Measurements from ENCODE around the gene RCL1. TPM values are rescaled to one million over a fixed set of nuclear protein-coding genes. Genes with fewer than 3 reads are reported as not detected.

The RCL1 gene
- polyA plus RNA-seq, 3 donors = 2.2 to 3.0 (median 3.0) TPM

- H2AFZ ChIP-seq (ENCODE audit: insufficient read depth, low read depth, low read length, poor library complexity, severe bottlenecking) = no peak overlapping the region
- Mint-ChIP-seq H3K36me3 (peaks cover 28 to 33% of the 10 kb centered on the region in 2 donors), H3K27ac (no peak overlapping the region), H3K9me3 (no peaks in the 10 kb centered on the region), H3K27me3 (ENCODE audit: low read depth in 3 of 3) (peaks cover 0 to 1% (median 0%) of the 10 kb centered on the region in 3 donors), H3K4me3 (no peak overlapping the region), H3K4me1 (no peaks in the 10 kb centered on the region)
- no peaks in the 10 kb centered on the region for H3K79me2 ChIP-seq (ENCODE audit: insufficient read depth, low read length)
- H3K27me3 ChIP-seq (ENCODE audit: control insufficient read depth in 2 of 2, insufficient read depth in 2 of 2, low read length in 2 of 2) = no peaks in the 10 kb centered on the region
- no peak overlapping the region for H3K4me3 ChIP-seq (replicated peaks in 1 of 3; ENCODE audit: low read depth in 2 of 3, low read length in 3 of 3)
- 86% methylated on average over 7 of the region's 9 CpGs for WGBS (ENCODE audit: insufficient coverage)
- no peak for DNase-seq
- no peaks in the 10 kb centered on the region for H3K4me1 ChIP-seq (ENCODE audit: control insufficient read depth in 1 of 2, insufficient read depth in 2 of 2, low read length in 2 of 2)
- intact Hi-C loops (cut with micrococcal nuclease) = no loop called here
- H3K27ac ChIP-seq (ENCODE audit: low read depth in 1 of 2, low read length in 2 of 2) = no peak overlapping the region
- H3K9ac ChIP-seq (ENCODE audit: insufficient read depth, low read length, poor library complexity, severe bottlenecking) = no peak overlapping the region
- no peaks in the 10 kb centered on the region for H3K9me3 ChIP-seq (replicated peaks in 1 of 2; ENCODE audit: control insufficient read depth in 1 of 2, insufficient read depth in 1 of 2, low read length in 2 of 2)
- H3K4me2 ChIP-seq (replicated peaks; ENCODE audit: extremely low read depth, low read length, poor library complexity, severe bottlenecking) = no peak overlapping the region
- TF ChIP-seq, protein P1, sequence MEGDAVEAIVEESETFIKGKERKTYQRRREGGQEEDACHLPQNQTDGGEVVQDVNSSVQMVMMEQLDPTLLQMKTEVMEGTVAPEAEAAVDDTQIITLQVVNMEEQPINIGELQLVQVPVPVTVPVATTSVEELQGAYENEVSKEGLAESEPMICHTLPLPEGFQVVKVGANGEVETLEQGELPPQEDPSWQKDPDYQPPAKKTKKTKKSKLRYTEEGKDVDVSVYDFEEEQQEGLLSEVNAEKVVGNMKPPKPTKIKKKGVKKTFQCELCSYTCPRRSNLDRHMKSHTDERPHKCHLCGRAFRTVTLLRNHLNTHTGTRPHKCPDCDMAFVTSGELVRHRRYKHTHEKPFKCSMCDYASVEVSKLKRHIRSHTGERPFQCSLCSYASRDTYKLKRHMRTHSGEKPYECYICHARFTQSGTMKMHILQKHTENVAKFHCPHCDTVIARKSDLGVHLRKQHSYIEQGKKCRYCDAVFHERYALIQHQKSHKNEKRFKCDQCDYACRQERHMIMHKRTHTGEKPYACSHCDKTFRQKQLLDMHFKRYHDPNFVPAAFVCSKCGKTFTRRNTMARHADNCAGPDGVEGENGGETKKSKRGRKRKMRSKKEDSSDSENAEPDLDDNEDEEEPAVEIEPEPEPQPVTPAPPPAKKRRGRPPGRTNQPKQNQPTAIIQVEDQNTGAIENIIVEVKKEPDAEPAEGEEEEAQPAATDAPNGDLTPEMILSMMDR (IDR thresholded peaks at IDR 0.05) = no peak
- no peaks in the 10 kb centered on the region for H4K20me1 ChIP-seq (ENCODE audit: insufficient read depth, low read length)
- H3K36me3 ChIP-seq (replicated peaks in 1 of 2; ENCODE audit: control insufficient read depth in 1 of 2, insufficient read depth in 2 of 2, low read length in 2 of 2) = peaks cover 7 to 42% of the 10 kb centered on the region in 2 donors
Observed at GRCh38 chr9:4844056-4844838, 51.5 kb downstream of the RCL1 start.

- DNase-seq = no peak
- H3K4me1 ChIP-seq (ENCODE audit: control insufficient read depth in 1 of 2, insufficient read depth in 2 of 2, low read length in 2 of 2) = no peaks in the 10 kb centered on the region
- Mint-ChIP-seq H3K27ac (no peak overlapping the region), H3K27me3 (ENCODE audit: low read depth in 3 of 3) (no peaks in the 10 kb centered on the region), H3K9me3 (no peaks in the 10 kb centered on the region), H3K4me1 (peaks cover 4% of the 10 kb centered on the region), H3K36me3 (peaks cover 38 to 46% of the 10 kb centered on the region in 2 donors), H3K4me3 (no peak overlapping the region)
- no peaks in the 10 kb centered on the region for H3K79me2 ChIP-seq (ENCODE audit: insufficient read depth, low read length)
- no peak overlapping the region for H3K4me2 ChIP-seq (replicated peaks; ENCODE audit: extremely low read depth, low read length, poor library complexity, severe bottlenecking)
- H3K9me3 ChIP-seq (replicated peaks in 1 of 2; ENCODE audit: control insufficient read depth in 1 of 2, insufficient read depth in 1 of 2, low read length in 2 of 2) = no peaks in the 10 kb centered on the region
- 89% methylated on average over 5 of the region's 5 CpGs for WGBS (ENCODE audit: insufficient coverage)
- TF ChIP-seq, protein P1 (IDR thresholded peaks at IDR 0.05) = peak; percentile 7
- H4K20me1 ChIP-seq (ENCODE audit: insufficient read depth, low read length) = no peaks in the 10 kb centered on the region
- H3K9ac ChIP-seq (ENCODE audit: insufficient read depth, low read length, poor library complexity, severe bottlenecking) = no peak overlapping the region
- H3K4me3 ChIP-seq (replicated peaks in 1 of 3; ENCODE audit: low read depth in 2 of 3, low read length in 3 of 3) = no peak overlapping the region
- intact Hi-C loops (cut with micrococcal nuclease) = no loop called here
- no peak overlapping the region for H2AFZ ChIP-seq (ENCODE audit: insufficient read depth, low read depth, low read length, poor library complexity, severe bottlenecking)
- peaks cover 15 to 50% of the 10 kb centered on the region in 2 donors for H3K36me3 ChIP-seq (replicated peaks in 1 of 2; ENCODE audit: control insufficient read depth in 1 of 2, insufficient read depth in 2 of 2, low read length in 2 of 2)
- no peak overlapping the region for H3K27ac ChIP-seq (ENCODE audit: low read depth in 1 of 2, low read length in 2 of 2)
- no peaks in the 10 kb centered on the region for H3K27me3 ChIP-seq (ENCODE audit: control insufficient read depth in 2 of 2, insufficient read depth in 2 of 2, low read length in 2 of 2)
Observed at GRCh38 chr9:4849369-4849768, 56.6 kb downstream of the RCL1 start.
